MM.1S (cell line): ENCODE measurements around the gene STXBP6.

Source experiments
- DNase-seq: peaks from one replicate; pipeline ENCODE4 v3.0.0-alpha.2; 2015
- H2AFZ ChIP-seq: fragments of 300-600 bp; sonication (generic); 2 replicates; pipeline ENCODE4 v1.6.0; 2016; ENCODE audit warnings: antibody characterized with exemption, low read length
- H3F3A ChIP-seq: fragments of 300-600 bp; sonication (generic); 2 replicates; pipeline ENCODE4 v1.6.1; 2016; ENCODE audit warnings: mild to moderate bottlenecking, antibody characterized with exemption, low read length, moderate library complexity, mixed read lengths; ENCODE audit not compliant: insufficient read depth
- H3K27ac ChIP-seq: fragments of 300-600 bp; sonication (generic); 2 replicates; pipeline ENCODE4 v1.5.1; 2016; ENCODE audit warnings: mild to moderate bottlenecking, low read length
- H3K27me3 ChIP-seq: fragments of 300-600 bp; sonication (generic); replicated peaks from 2 replicates; pipeline ENCODE4 v1.6.0; 2016; ENCODE audit warnings: low read length; ENCODE audit not compliant: insufficient read depth
- H3K36me3 ChIP-seq: fragments of 300-600 bp; sonication (generic); replicated peaks from 2 replicates; pipeline ENCODE4 v1.6.1; 2016; ENCODE audit warnings: mild to moderate bottlenecking, low read length, mixed read lengths; ENCODE audit not compliant: insufficient read depth
- H3K4me1 ChIP-seq: fragments of 300-600 bp; sonication (generic); 2 replicates; pipeline ENCODE4 v1.6.1; 2016; ENCODE audit warnings: low read length, mixed read lengths
- H3K4me2 ChIP-seq: fragments of 300-600 bp; sonication (generic); 2 replicates; pipeline ENCODE4 v1.6.0; 2016; ENCODE audit warnings: low read depth, low read length
- H3K4me3 ChIP-seq: fragments of 300-600 bp; sonication (generic); 2 replicates; pipeline ENCODE4 v1.5.1; 2016; ENCODE audit warnings: low read length, mixed read lengths
- H3K79me2 ChIP-seq: fragments of 300-600 bp; sonication (generic); 2 replicates; pipeline ENCODE4 v1.6.1; 2016; ENCODE audit warnings: mixed run types, low read length, mixed read lengths
- H3K9ac ChIP-seq: fragments of 300-600 bp; sonication (generic); 2 replicates; pipeline ENCODE4 v1.6.1; 2016; ENCODE audit warnings: low read length, mixed read lengths
- H3K9me2 ChIP-seq: fragments of 300-600 bp; sonication (generic); replicated peaks from 2 replicates; pipeline ENCODE4 v1.6.1; 2016; ENCODE audit warnings: mild to moderate bottlenecking, low read length, mixed read lengths; ENCODE audit not compliant: insufficient read depth
- H3K9me3 ChIP-seq: fragments of 300-600 bp; sonication (generic); replicated peaks from 2 replicates; pipeline ENCODE4 v1.6.1; 2016; ENCODE audit warnings: mild to moderate bottlenecking, low read length, mixed read lengths; ENCODE audit not compliant: insufficient read depth
- H4K20me1 ChIP-seq: fragments of 300-600 bp; sonication (generic); 2 replicates; pipeline ENCODE4 v1.6.1; 2016; ENCODE audit warnings: mild to moderate bottlenecking, low read length, moderate library complexity, mixed read lengths; ENCODE audit not compliant: insufficient read depth
- EZH2 ChIP-seq: fragments of 300-600 bp; sonication (generic); optimal IDR thresholded peaks from 2 replicates; pipeline ENCODE3; 2017; ENCODE audit warnings: low read depth, mild to moderate bottlenecking, antibody characterized with exemption, low read length, mixed read lengths
- EZH2phosphoT487 ChIP-seq: fragments of 300-600 bp; sonication (generic); IDR thresholded peaks from 2 replicates; pipeline ENCODE4 v1.6.1; 2018; ENCODE audit warnings: antibody characterized with exemption, low read length
- TF ChIP-seq, protein P1 (sequence below): fragments of 300-600 bp; sonication (generic); IDR thresholded peaks from 2 replicates; pipeline ENCODE4 v1.5.1; 2016; ENCODE audit warnings: antibody characterized with exemption, low read length, mixed read lengths

The STXBP6 gene

DNA sequence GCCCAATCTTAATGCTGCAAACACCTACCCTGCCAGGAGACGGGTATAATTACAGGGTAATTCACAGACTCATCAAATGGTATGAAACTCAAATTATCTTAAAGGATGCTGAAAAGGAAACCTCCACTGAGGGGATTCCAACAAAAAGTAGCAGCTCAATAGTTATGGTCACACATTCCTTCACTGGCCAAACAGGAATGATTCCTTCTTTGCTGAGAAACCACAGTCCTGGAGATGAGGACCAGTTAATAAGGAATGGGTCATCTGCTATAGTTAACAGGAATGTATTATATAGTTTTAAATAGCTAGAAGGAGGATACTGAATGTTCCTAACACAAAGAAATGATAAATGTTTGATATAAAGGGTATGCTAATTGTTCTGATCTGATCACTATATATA lies 136.9 kb downstream of the STXBP6 start:
- no peaks in the 10 kb centered on the region for H3F3A ChIP-seq
- no peaks in the 10 kb centered on the region for H3K79me2 ChIP-seq
- H3K4me1 ChIP-seq, result no peaks in the 10 kb centered on the region
- H3K4me2 ChIP-seq, result no peak overlapping the region
- no peak overlapping the region for H2AFZ ChIP-seq
- no peaks in the 10 kb centered on the region for H3K27me3 ChIP-seq
- no peaks in the 10 kb centered on the region for H3K36me3 ChIP-seq
- no peaks in the 10 kb centered on the region for H3K9me2 ChIP-seq
- TF ChIP-seq, protein P1, sequence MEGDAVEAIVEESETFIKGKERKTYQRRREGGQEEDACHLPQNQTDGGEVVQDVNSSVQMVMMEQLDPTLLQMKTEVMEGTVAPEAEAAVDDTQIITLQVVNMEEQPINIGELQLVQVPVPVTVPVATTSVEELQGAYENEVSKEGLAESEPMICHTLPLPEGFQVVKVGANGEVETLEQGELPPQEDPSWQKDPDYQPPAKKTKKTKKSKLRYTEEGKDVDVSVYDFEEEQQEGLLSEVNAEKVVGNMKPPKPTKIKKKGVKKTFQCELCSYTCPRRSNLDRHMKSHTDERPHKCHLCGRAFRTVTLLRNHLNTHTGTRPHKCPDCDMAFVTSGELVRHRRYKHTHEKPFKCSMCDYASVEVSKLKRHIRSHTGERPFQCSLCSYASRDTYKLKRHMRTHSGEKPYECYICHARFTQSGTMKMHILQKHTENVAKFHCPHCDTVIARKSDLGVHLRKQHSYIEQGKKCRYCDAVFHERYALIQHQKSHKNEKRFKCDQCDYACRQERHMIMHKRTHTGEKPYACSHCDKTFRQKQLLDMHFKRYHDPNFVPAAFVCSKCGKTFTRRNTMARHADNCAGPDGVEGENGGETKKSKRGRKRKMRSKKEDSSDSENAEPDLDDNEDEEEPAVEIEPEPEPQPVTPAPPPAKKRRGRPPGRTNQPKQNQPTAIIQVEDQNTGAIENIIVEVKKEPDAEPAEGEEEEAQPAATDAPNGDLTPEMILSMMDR, result no peak
- no peak for TF ChIP-seq EZH2phosphoT487
- TF ChIP-seq EZH2, result no peak
- no peak overlapping the region for H3K9ac ChIP-seq
- H3K9me3 ChIP-seq, result no peaks in the 10 kb centered on the region
- no peak for DNase-seq
- no peaks in the 10 kb centered on the region for H4K20me1 ChIP-seq
- no peak overlapping the region for H3K27ac ChIP-seq
- no peak overlapping the region for H3K4me3 ChIP-seq

DNA sequence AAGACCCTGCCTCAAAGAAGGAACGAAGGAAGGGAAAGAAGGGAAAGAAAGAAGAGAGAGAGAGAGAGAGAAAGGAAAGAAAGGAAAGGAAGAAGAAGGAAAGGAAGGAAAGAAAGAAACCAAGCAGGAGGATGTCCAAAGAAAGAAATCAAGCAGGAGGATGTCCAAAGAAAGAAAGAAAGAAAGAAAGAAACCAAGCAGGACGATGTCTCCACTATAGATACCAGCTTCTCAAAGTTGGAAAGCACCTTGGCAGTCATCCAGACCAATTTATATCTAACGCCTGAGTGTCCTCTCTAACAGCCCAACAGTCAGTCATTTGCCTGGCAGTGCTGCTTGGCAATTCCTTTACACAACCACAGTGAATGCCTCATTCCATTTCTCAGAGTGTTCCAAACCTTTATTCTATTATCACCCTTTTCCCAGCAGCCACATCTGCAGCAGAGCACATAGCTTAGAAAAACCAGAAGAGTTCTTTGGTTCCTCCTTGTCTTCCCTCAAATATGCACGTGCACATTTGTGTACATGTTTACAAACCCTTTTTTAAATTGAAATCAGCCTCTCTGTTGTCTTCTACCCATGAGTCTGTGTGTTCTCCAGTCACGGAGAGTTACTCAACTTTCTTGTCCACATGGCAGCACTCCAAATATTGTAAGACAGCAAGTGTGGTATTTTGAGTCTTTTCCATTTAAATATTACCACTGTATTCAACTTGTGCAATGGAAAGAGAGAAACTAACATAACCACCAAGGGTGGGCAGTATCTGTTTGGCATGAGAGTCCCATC lies 138.4 kb downstream of the STXBP6 start:
- no peaks in the 10 kb centered on the region for H3K9me2 ChIP-seq
- no peaks in the 10 kb centered on the region for H3K36me3 ChIP-seq
- no peaks in the 10 kb centered on the region for H4K20me1 ChIP-seq
- H3F3A ChIP-seq, result no peaks in the 10 kb centered on the region
- H3K79me2 ChIP-seq, result no peaks in the 10 kb centered on the region
- H3K27ac ChIP-seq, result no peak overlapping the region
- H3K9me3 ChIP-seq, result no peaks in the 10 kb centered on the region
- TF ChIP-seq EZH2phosphoT487, result no peak
- TF ChIP-seq EZH2, result no peak
- TF ChIP-seq, protein P1, result no peak
- no peak for DNase-seq
- H3K9ac ChIP-seq, result no peak overlapping the region
- no peak overlapping the region for H3K4me2 ChIP-seq
- H2AFZ ChIP-seq, result no peak overlapping the region
- H3K27me3 ChIP-seq, result no peaks in the 10 kb centered on the region
- H3K4me3 ChIP-seq, result no peak overlapping the region
- no peaks in the 10 kb centered on the region for H3K4me1 ChIP-seq

DNA sequence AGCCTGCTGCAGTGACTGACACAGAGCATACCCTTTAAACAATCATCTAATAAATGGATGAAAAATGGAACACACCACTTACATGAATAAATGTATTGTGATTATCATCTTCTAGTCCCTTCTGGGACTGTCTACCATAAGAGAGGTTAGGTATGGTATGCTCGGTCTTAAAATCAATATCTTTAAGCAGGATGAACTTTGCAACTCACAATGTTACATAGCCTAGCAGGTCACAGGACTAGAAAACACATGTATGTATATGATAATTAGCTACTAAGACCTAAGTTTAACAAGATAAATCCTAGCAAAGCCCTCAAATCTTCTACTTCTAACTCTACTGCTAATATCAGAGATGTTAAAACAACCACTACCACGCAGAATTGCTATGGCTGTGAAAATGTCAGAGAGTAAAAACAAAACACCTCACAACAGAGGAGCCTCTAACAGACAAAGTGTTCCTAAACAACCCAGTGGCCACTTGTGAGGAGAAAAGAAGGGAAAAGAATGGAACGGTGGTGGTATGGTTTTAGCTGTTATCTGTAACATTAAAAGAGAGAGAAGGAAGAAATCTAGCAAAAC lies 139.4 kb downstream of the STXBP6 start:
- H3K9me2 ChIP-seq, result no peaks in the 10 kb centered on the region
- H3F3A ChIP-seq, result no peaks in the 10 kb centered on the region
- TF ChIP-seq, protein P1, result no peak
- no peak for TF ChIP-seq EZH2phosphoT487
- no peak for TF ChIP-seq EZH2
- H3K4me2 ChIP-seq, result no peak overlapping the region
- no peaks in the 10 kb centered on the region for H3K9me3 ChIP-seq
- H3K9ac ChIP-seq, result no peak overlapping the region
- H3K4me3 ChIP-seq, result no peak overlapping the region
- no peaks in the 10 kb centered on the region for H3K27me3 ChIP-seq
- H4K20me1 ChIP-seq, result no peaks in the 10 kb centered on the region
- no peaks in the 10 kb centered on the region for H3K36me3 ChIP-seq
- DNase-seq, result no peak
- no peak overlapping the region for H3K27ac ChIP-seq
- no peak overlapping the region for H2AFZ ChIP-seq
- H3K79me2 ChIP-seq, result no peaks in the 10 kb centered on the region
- no peaks in the 10 kb centered on the region for H3K4me1 ChIP-seq
